Heart left ventricle (tissue), 13 donors: Measurements from ENCODE around the gene TANK.

Experiments used
- CTCF ChIP-seq, 12 donors: fragments of 200-600 bp; sonication (generic) in 4 of 12; IDR thresholded peaks; one replicate each; pipeline versions ENCODE4 v1.5.0 to v1.8.0; 2018 to 2022; ENCODE audit warnings: antibody characterized with exemption in 12 of 12, mild to moderate bottlenecking in 5 of 12
- POLR2A ChIP-seq, 2 donors: fragments of 450-650 bp; IDR thresholded peaks; one replicate each; pipeline ENCODE4 v1.6.1; 2017; ENCODE audit warnings: antibody characterized with exemption in 2 of 2, mild to moderate bottlenecking in 2 of 2, moderate library complexity in 2 of 2
- donor health status: ischemic (EF 13 %, LVEDD 7.1; RV severe dilation, severe dysfunction).
- donor health status: DM: no; HTN: yes; CAD: no.
- donor health status: DM: no; HTN: no; CAD: no.
- donor health status: ischemic (EF 25% LVEDD 6.9; RV normal size, moderate dysfunction).
- donor health status: ischemic (EF 25% LVEDD 5.7; RV mildly dilated, moderate dysfunction).
- donor health status: ischemic (EF 35%, LVEDD 5.7; RV mildly dilated, moderate dysfunction).
- donor health status: nonischemic (EF 11% LVEDD 7.7; RV severe dilation, severe dysfunction).
- donor health status: DM: yes; HTN: yes; CAD: no.
- donor health status: PGD.
- donor health status: ischemic (EF 29% LVEDD 5.4; RV normal size, mild dysfunction).
- donor health status: nonischemic (EF 23%, LVEDD 6.1; RV moderate dilation, normal function).

- no peak for TF ChIP-seq CTCF (IDR thresholded peaks at IDR 0.05)
- TF ChIP-seq POLR2A (IDR thresholded peaks at IDR 0.05): no peak
Observed at GRCh38 chr2:161209902-161210301, 49.7 kb downstream of the TANK start.
